HEK293 (cell line): ENCODE measurements around the gene EZH1.

Source experiments
- BCL11B ChIP-seq: fragments of 450-650 bp; formaldehyde crosslinking; IDR thresholded peaks from 2 replicates; pipeline ENCODE4 v1.5.1; 2016; ENCODE audit warnings: low read depth, missing biosample characterization, missing genetic modification characterization
- HOXC10 ChIP-seq: sonication (generic); formaldehyde crosslinking; IDR thresholded peaks from 2 replicates; pipeline ENCODE4 v1.8.1; 2023; ENCODE audit warnings: mild to moderate bottlenecking, missing genetic modification reagents
- KLF16 ChIP-seq: fragments of 450-650 bp; formaldehyde crosslinking; IDR thresholded peaks from 2 replicates; pipeline ENCODE4 v1.5.1; 2017; ENCODE audit warnings: missing biosample characterization, missing genetic modification characterization
- KLF8 ChIP-seq: fragments of 450-650 bp; formaldehyde crosslinking; IDR thresholded peaks from 2 replicates; pipeline ENCODE4 v1.5.1; 2016; ENCODE audit warnings: missing biosample characterization, missing genetic modification characterization
- OVOL3 ChIP-seq: fragments of 450-650 bp; formaldehyde crosslinking; IDR thresholded peaks from 2 replicates; pipeline ENCODE4 v1.5.1; 2016; ENCODE audit warnings: missing biosample characterization, missing genetic modification characterization
- PRDM1 ChIP-seq: fragments of 450-650 bp; formaldehyde crosslinking; IDR thresholded peaks from 2 replicates; pipeline ENCODE4; 2016; ENCODE audit warnings: missing biosample characterization, missing genetic modification characterization
- SETDB1 ChIP-seq: IDR thresholded peaks from one replicate; pipeline ENCODE4 v1.6.1; 2017; ENCODE audit warnings: mild to moderate bottlenecking, low read length, moderate library complexity, mixed read lengths; ENCODE audit not compliant: insufficient read length
- SP2 ChIP-seq: fragments of 450-650 bp; formaldehyde crosslinking; IDR thresholded peaks from 2 replicates; pipeline ENCODE4 v1.5.1; 2016; ENCODE audit warnings: missing biosample characterization, missing genetic modification characterization
- TRIM28 ChIP-seq: IDR thresholded peaks from 2 replicates; pipeline ENCODE4 v1.6.1; 2011; ENCODE audit warnings: low read length, control low read depth, borderline replicate concordance
- ZBTB17 ChIP-seq: fragments of 450-650 bp; formaldehyde crosslinking; IDR thresholded peaks from 2 replicates; pipeline ENCODE4 v1.5.1; 2016; ENCODE audit warnings: missing biosample characterization, missing genetic modification characterization
- ZEB2 ChIP-seq: fragments of 450-650 bp; formaldehyde crosslinking; IDR thresholded peaks from 2 replicates; pipeline ENCODE4 v1.5.1; 2016; ENCODE audit warnings: missing biosample characterization, missing genetic modification characterization
- ZFHX2 ChIP-seq: fragments of 450-650 bp; formaldehyde crosslinking; conservative IDR thresholded peaks from 2 replicates; pipeline ENCODE4 v1.5.1; 2016; ENCODE audit warnings: missing biosample characterization, missing genetic modification characterization
- ZNF10 ChIP-seq: fragments of 450-650 bp; formaldehyde crosslinking; IDR thresholded peaks from 2 replicates; pipeline ENCODE4 v1.5.1; 2017; ENCODE audit warnings: missing biosample characterization, missing genetic modification characterization
- ZNF114 ChIP-seq: fragments of 450-650 bp; formaldehyde crosslinking; IDR thresholded peaks from 2 replicates; pipeline ENCODE4 v1.5.0; 2017; ENCODE audit warnings: missing biosample characterization, missing genetic modification characterization
- ZNF2 ChIP-seq: fragments of 450-650 bp; formaldehyde crosslinking; IDR thresholded peaks from 2 replicates; pipeline ENCODE4 v1.5.1; 2016; ENCODE audit warnings: missing biosample characterization, missing genetic modification characterization
- ZNF335 ChIP-seq: fragments of 450-650 bp; formaldehyde crosslinking; conservative IDR thresholded peaks from 2 replicates; pipeline ENCODE4 v1.5.1; 2016; ENCODE audit warnings: missing biosample characterization, missing genetic modification characterization
- ZNF391 ChIP-seq: fragments of 450-650 bp; formaldehyde crosslinking; IDR thresholded peaks from 2 replicates; pipeline ENCODE4 v1.5.1; 2016; ENCODE audit warnings: low read depth, missing biosample characterization, missing genetic modification characterization, borderline replicate concordance
- ZNF48 ChIP-seq: fragments of 450-650 bp; formaldehyde crosslinking; IDR thresholded peaks from 2 replicates; pipeline ENCODE4 v1.5.1; 2016; ENCODE audit warnings: missing biosample characterization, missing genetic modification characterization
- ZNF514 ChIP-seq: fragments of 450-650 bp; formaldehyde crosslinking; IDR thresholded peaks from 2 replicates; pipeline ENCODE4 v1.5.1; 2016; ENCODE audit warnings: missing biosample characterization, missing genetic modification characterization
- ZNF600 ChIP-seq: fragments of 450-650 bp; formaldehyde crosslinking; IDR thresholded peaks from 2 replicates; pipeline ENCODE4 v1.5.1; 2016; ENCODE audit warnings: missing biosample characterization, missing genetic modification characterization
- ZNF707 ChIP-seq: fragments of 450-650 bp; formaldehyde crosslinking; IDR thresholded peaks from 2 replicates; pipeline ENCODE4 v1.5.1; 2016; ENCODE audit warnings: missing biosample characterization, missing genetic modification characterization
- ZNF76 ChIP-seq: fragments of 450-650 bp; formaldehyde crosslinking; IDR thresholded peaks from 2 replicates; pipeline ENCODE4; 2016; ENCODE audit warnings: low read depth, missing biosample characterization, missing genetic modification characterization, borderline replicate concordance
- ZNF776 ChIP-seq: fragments of 450-650 bp; formaldehyde crosslinking; IDR thresholded peaks from 2 replicates; pipeline ENCODE4 v1.5.0; 2017; ENCODE audit warnings: missing biosample characterization, missing genetic modification characterization, borderline replicate concordance
- TF ChIP-seq, protein P1 (sequence below): fragments of 450-650 bp; formaldehyde crosslinking; IDR thresholded peaks from 2 replicates; pipeline ENCODE4 v1.5.1; 2017; ENCODE audit warnings: missing biosample characterization, mild to moderate bottlenecking, missing genetic modification characterization, moderate library complexity
- TF ChIP-seq, protein P2 (sequence below): fragments of 450-650 bp; formaldehyde crosslinking; IDR thresholded peaks from 2 replicates; pipeline ENCODE4 v1.5.1; 2016; ENCODE audit warnings: missing biosample characterization, missing genetic modification characterization
- TF ChIP-seq, protein P3 (sequence below): fragments of 450-650 bp; formaldehyde crosslinking; optimal IDR thresholded peaks from 2 replicates; pipeline ENCODE3; 2016; ENCODE audit warnings: missing biosample characterization, mild to moderate bottlenecking, missing genetic modification characterization
- TF ChIP-seq, protein P4 (sequence below): sonication (generic); formaldehyde crosslinking; IDR thresholded peaks from 2 replicates; pipeline ENCODE4 v1.8.1; 2022; ENCODE audit warnings: mild to moderate bottlenecking, moderate library complexity, missing genetic modification reagents
- TF ChIP-seq, protein P5 (sequence below): fragments of 450-650 bp; formaldehyde crosslinking; IDR thresholded peaks from 2 replicates; pipeline ENCODE4 v1.5.1; 2017; ENCODE audit warnings: missing biosample characterization, missing genetic modification characterization
- TF ChIP-seq, protein P6 (sequence below): fragments of 450-650 bp; formaldehyde crosslinking; IDR thresholded peaks from 2 replicates; pipeline ENCODE4 v1.5.1; 2016; ENCODE audit warnings: missing biosample characterization, missing genetic modification characterization
- TF ChIP-seq, protein P7 (sequence below): fragments of 450-650 bp; formaldehyde crosslinking; IDR thresholded peaks from 2 replicates; pipeline ENCODE4 v1.5.1; 2016; ENCODE audit warnings: missing biosample characterization, missing genetic modification characterization

Gene EZH1

DNA sequence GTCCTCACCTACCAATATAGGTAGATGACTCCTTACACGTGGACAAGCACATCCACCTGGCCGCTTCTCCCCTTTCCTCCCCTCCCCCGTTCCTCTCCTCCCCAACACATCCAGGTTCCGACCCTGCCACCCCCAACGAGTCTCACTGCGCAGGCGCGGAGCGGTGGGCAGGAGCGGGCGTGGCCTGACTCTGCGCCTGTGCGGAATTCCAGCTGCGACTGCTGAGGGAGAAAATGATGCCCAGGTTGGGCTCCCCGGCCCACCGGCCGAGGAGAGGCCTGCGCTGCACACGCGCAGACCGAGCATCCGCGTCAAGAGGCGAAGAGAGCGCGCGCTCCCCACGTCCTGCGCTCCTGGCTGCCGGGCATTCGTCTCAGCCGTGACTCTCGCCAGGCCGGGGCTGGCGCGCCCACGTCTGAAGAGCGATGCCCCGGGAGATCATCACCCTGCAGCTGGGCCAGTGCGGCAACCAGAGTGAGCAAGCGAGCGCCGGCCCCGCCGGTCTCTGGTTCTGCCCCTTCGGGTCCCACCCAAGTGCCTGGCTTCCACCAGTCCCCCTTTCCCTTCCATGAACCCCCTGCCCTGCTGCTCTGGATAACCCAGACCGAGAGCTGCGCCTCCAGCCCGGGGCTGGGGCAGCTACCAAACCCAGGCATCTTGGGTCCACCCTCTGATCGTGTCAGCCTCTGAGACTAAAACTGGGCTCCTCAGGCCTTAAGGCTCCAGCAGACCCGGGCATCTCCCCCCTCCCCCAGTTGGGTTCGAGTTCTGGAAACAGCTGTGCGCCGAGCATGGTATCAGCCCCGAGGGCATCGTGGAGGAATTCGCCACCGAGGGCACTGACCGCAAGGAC, 85.5 kb downstream of the EZH1 start, which contains the start of gene TUBG2 (continued):
- TF ChIP-seq TRIM28 (0 out of 2 replicates have a peak, but pooled peaks have one; percentile 36), ZFHX2 (tag by site-specific recombination) (peak; percentile 64), ZNF391 (tag by site-specific recombination) (0 out of 2 replicates have a peak, but pooled peaks have one; percentile 66), KLF16 (tag by site-specific recombination) (no peak), ZEB2 (peak; percentile 63), ZNF776 (no peak), SETDB1 (no peak), ZNF10 (tag by site-specific recombination) (peak; percentile 100), HOXC10 (CRISPR knock-in tag) (0 out of 2 replicates have a peak, but pooled peaks have one; percentile 85), ZNF600 (tag by site-specific recombination) (peak; percentile 93), ZNF76 (tag by site-specific recombination) (peak; percentile 6; the same call in 1 of the 2 replicates), OVOL3 (tag by site-specific recombination) (peak; percentile 36; the same call in 1 of the 2 replicates), PRDM1 (tag by site-specific recombination) (no peak), SP2 (tag by site-specific recombination) (peak; percentile 45), ZNF707 (tag by site-specific recombination) (no peak), ZNF2 (tag by site-specific recombination) (peak; percentile 56; the same call in 1 of the 2 replicates), ZNF48 (no peak), BCL11B (tag by site-specific recombination) (no peak), ZNF514 (tag by site-specific recombination) (no peak), ZNF114 (no peak), ZNF335 (tag by site-specific recombination) (peak; percentile 81), KLF8 (tag by site-specific recombination) (peak; percentile 51; the same call in 1 of the 2 replicates), ZBTB17 (peak; percentile 90)
- TF ChIP-seq, protein P1, sequence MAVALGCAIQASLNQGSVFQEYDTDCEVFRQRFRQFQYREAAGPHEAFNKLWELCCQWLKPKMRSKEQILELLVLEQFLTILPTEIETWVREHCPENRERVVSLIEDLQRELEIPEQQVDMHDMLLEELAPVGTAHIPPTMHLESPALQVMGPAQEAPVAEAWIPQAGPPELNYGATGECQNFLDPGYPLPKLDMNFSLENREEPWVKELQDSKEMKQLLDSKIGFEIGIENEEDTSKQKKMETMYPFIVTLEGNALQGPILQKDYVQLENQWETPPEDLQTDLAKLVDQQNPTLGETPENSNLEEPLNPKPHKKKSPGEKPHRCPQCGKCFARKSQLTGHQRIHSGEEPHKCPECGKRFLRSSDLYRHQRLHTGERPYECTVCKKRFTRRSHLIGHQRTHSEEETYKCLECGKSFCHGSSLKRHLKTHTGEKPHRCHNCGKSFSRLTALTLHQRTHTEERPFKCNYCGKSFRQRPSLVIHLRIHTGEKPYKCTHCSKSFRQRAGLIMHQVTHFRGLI (tag by site-specific recombination): peak; percentile 97
- TF ChIP-seq, protein P2, sequence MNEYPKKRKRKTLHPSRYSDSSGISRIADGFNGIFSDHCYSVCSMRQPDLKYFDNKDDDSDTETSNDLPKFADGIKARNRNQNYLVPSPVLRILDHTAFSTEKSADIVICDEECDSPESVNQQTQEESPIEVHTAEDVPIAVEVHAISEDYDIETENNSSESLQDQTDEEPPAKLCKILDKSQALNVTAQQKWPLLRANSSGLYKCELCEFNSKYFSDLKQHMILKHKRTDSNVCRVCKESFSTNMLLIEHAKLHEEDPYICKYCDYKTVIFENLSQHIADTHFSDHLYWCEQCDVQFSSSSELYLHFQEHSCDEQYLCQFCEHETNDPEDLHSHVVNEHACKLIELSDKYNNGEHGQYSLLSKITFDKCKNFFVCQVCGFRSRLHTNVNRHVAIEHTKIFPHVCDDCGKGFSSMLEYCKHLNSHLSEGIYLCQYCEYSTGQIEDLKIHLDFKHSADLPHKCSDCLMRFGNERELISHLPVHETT (tag by site-specific recombination): 0 out of 2 replicates have a peak, but pooled peaks have one; percentile 20
- TF ChIP-seq, protein P3, sequence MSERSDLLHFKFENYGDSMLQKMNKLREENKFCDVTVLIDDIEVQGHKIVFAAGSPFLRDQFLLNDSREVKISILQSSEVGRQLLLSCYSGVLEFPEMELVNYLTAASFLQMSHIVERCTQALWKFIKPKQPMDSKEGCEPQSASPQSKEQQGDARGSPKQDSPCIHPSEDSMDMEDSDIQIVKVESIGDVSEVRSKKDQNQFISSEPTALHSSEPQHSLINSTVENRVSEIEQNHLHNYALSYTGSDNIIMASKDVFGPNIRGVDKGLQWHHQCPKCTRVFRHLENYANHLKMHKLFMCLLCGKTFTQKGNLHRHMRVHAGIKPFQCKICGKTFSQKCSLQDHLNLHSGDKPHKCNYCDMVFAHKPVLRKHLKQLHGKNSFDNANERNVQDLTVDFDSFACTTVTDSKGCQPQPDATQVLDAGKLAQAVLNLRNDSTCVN (tag by site-specific recombination): peak; percentile 96
- TF ChIP-seq, protein P4, sequence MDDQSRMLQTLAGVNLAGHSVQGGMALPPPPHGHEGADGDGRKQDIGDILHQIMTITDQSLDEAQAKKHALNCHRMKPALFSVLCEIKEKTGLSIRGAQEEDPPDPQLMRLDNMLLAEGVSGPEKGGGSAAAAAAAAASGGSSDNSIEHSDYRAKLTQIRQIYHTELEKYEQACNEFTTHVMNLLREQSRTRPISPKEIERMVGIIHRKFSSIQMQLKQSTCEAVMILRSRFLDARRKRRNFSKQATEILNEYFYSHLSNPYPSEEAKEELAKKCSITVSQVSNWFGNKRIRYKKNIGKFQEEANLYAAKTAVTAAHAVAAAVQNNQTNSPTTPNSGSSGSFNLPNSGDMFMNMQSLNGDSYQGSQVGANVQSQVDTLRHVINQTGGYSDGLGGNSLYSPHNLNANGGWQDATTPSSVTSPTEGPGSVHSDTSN (CRISPR knock-in tag): peak; percentile 72
- TF ChIP-seq, protein P5, sequence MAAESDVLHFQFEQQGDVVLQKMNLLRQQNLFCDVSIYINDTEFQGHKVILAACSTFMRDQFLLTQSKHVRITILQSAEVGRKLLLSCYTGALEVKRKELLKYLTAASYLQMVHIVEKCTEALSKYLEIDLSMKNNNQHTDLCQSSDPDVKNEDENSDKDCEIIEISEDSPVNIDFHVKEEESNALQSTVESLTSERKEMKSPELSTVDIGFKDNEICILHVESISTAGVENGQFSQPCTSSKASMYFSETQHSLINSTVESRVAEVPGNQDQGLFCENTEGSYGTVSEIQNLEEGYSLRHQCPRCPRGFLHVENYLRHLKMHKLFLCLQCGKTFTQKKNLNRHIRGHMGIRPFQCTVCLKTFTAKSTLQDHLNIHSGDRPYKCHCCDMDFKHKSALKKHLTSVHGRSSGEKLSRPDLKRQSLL (tag by site-specific recombination): no peak
- TF ChIP-seq, protein P6, sequence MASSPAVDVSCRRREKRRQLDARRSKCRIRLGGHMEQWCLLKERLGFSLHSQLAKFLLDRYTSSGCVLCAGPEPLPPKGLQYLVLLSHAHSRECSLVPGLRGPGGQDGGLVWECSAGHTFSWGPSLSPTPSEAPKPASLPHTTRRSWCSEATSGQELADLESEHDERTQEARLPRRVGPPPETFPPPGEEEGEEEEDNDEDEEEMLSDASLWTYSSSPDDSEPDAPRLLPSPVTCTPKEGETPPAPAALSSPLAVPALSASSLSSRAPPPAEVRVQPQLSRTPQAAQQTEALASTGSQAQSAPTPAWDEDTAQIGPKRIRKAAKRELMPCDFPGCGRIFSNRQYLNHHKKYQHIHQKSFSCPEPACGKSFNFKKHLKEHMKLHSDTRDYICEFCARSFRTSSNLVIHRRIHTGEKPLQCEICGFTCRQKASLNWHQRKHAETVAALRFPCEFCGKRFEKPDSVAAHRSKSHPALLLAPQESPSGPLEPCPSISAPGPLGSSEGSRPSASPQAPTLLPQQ (tag by site-specific recombination): peak; percentile 60; the same call in 1 of the 2 replicates
- TF ChIP-seq, protein P7, sequence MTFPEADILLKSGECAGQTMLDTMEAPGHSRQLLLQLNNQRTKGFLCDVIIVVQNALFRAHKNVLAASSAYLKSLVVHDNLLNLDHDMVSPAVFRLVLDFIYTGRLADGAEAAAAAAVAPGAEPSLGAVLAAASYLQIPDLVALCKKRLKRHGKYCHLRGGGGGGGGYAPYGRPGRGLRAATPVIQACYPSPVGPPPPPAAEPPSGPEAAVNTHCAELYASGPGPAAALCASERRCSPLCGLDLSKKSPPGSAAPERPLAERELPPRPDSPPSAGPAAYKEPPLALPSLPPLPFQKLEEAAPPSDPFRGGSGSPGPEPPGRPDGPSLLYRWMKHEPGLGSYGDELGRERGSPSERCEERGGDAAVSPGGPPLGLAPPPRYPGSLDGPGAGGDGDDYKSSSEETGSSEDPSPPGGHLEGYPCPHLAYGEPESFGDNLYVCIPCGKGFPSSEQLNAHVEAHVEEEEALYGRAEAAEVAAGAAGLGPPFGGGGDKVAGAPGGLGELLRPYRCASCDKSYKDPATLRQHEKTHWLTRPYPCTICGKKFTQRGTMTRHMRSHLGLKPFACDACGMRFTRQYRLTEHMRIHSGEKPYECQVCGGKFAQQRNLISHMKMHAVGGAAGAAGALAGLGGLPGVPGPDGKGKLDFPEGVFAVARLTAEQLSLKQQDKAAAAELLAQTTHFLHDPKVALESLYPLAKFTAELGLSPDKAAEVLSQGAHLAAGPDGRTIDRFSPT (tag by site-specific recombination): peak; percentile 82
